ENCODE measurements around the gene PDIK1L.

PDIK1L gene

GRCh38 chr1:26111530-26112406 lies at the start of gene PDIK1L:
Gene PDIK1L, plus strand, starts transcription at chr1:26111824. Its CDS starts 2,485 bp downstream, at chr1:26114309.
- DNase-seq (ENCODE audit: low spot score), result peak; percentile 93

DNA sequence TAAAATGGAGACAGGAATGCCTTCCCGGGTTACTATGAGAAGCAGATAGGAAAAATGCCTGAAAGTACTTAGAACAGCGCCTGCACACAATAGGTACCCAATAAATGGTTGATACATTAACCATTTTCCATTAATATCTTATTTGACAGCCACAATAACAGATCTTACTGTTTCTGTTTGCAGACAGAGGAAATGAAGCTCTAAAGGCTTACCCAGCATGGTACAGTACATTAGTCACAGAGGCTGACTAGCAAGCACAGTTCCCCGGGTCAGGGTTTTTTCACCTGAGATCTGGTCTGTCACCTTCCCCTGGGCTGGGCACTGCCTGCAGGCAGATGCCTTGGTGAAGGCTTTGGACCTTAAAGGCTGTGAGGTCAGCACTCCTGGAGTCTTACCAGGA lies 47.1 kb upstream of the PDIK1L start:
- no peak for DNase-seq (ENCODE audit: low spot score)

DNA sequence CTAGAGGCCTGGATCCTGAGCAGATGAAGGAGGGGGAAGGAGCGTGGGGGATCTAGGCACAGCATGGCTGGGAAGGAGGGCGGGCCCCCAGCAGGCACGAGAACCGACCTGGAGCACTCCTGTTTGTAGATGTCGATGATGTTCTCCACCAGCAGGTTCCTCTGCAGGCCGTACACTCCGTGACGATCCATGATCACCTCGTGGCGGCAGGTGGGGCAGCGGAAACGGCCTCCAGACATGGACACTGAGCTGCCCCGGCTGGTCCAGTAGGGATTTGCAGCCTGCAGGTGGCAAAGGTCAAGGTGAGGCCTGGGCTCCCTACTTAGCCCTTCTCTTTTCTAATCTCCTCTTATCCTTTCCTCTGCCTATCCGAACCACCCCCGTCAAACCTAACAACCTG lies 45.5 kb upstream of the PDIK1L start:
- DNase-seq (ENCODE audit: low spot score), result no peak

- no peak for DNase-seq (ENCODE audit: low spot score)
Measured at GRCh38 chr1:26066857-26067256, 44.8 kb upstream of the PDIK1L start.

DNA sequence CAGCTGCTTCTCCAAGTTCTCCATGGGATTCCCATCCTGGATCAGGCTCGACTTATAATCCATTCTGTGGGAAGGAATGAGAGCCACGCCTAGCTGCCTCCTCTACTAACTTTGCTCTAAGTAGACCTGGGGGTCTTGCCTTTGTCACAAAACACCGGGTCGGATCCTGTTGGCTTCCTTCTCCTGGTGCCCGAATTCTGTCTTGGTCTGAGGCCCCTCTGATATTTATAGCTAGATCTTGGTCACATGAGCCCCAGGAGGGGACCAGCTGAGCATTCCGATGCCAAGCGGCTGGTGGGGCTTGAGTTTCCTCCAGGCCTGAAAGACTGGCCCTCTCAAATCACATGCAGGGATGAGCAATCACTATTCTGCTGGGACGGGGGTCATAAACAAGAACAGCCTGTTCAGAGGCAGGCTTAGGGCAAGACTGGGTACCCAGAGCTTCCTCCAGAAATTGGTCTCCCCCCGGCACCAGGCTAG lies 44.2 kb upstream of the PDIK1L start, which contains the start of gene TRIM63:
TSS of gene TRIM63 (minus strand) at position 199 of the 480 bp plus-strand sequence. CDS start at position 63, 136 bp downstream.
- DNase-seq (ENCODE audit: low spot score), result no peak

GRCh38 chr1:26069941-26070295 lies 41.7 kb upstream of the PDIK1L start:
- no peak for DNase-seq (ENCODE audit: low spot score)

- DNase-seq (ENCODE audit: low spot score), result no peak
Measured at GRCh38 chr1:26070296-26070962, 41.2 kb upstream of the PDIK1L start.

- DNase-seq (ENCODE audit: low spot score), result no peak
Measured at GRCh38 chr1:26070963-26071342, 40.7 kb upstream of the PDIK1L start.

DNA sequence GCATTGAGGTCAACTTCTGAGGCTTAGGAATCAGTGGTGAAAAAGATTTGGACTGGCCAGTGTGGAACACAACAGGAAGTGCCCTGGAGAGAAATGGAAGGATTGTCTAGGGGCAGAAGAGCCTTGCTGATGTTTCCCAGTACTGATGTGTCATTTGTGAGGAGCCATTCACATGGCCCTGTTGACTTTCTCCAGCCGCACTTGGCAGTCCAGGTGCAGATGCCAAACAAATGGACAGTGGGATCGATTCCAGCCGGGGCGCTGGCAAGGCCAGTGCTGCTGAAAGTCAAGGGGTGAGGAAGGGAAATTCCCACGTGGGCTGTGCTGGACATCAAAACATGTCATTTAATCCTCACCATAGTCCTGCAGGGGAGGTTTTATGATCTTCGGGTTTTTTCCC lies 39.3 kb upstream of the PDIK1L start:
- DNase-seq (ENCODE audit: low spot score), result no peak

GRCh38 chr1:26075421-26076144 lies 36.0 kb upstream of the PDIK1L start:
- DNase-seq (ENCODE audit: low spot score), result no peak

DNA sequence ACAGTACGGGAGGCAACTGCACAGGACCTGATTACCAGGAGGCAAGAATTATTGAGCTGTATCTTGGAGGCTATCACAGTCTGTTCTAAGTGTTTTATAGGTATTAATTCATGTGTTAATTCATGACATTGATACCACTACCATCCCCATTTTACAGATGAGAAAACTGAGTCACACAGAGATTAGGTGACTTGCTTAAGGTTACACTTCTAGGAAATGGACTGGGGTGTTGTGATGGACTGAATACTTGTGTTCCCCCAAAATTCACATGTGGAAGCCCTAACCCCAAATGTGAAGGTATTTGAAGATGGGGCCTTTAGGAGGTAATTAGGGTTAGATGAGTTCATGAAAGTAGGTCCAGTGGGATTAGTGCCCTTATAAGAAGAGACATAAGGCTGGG lies 34.1 kb upstream of the PDIK1L start:
- no peak for DNase-seq (ENCODE audit: low spot score)

- DNase-seq (ENCODE audit: low spot score), result no peak
Measured at GRCh38 chr1:26078286-26079177, 33.1 kb upstream of the PDIK1L start.

DNA sequence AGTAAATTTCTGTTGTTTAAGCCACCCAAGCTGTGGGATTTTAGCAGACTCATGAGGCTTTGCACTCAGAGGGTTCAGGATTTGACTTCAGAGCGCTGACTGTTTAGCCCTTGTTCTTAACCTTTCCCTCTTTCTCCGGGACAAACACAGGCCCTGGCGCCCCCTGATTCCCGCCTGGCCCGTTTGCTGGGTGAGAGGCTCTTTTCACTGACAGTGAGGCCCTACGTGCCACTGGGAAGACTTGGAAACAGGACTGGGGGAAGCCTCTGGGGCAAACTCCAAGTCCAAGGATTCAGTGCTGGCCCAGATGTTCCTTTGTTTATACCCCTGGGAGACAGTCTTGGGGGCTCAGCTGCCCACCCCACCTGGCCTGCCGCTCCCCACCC lies 32.5 kb upstream of the PDIK1L start:
- DNase-seq (ENCODE audit: low spot score), result no peak

DNA sequence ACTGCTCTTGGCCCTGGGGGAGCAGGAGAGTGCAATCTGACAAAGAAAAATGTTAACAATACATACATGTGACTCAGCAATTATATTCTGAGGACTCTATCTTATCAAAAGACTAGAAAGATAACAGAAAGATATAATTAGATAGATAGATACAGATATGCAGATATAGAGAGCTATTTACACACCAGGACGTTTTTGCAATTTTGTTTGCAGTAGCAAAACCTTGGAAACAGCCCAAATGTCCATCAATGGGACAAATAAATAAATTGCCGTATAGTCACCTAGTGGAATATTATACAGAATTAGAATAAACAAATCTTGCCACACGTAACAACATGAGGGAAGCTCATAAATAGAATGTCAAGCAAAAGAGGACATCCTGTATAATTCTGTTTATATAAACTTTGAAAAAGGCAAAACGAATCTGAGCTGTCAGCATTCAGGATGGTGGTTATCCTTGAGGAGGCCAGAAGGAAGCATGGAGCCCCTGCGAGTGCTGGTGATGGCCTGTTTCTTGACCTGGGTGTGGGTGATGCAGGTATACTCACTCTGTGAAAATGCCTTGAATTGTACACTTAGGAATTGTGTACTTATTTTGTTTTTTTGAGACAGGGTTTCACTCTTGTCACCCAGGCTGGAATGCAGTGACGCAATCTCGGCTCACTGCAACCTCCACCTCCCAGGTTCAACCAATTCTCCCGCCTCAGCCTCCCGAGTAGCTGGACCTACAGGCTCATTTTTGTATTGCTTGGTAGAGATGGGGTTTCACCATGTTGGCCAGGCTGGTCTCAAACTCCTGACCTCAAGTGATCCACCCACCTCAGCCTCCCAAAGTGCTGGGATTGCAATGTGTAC lies 31.4 kb upstream of the PDIK1L start:
- no peak for DNase-seq (ENCODE audit: low spot score)

GRCh38 chr1:26081267-26082019 lies 30.2 kb upstream of the PDIK1L start:
- no peak for DNase-seq (ENCODE audit: low spot score)

- no peak for DNase-seq (ENCODE audit: low spot score)
Measured at GRCh38 chr1:26082020-26082350, 29.6 kb upstream of the PDIK1L start.

GRCh38 chr1:26083208-26083607 lies 28.4 kb upstream of the PDIK1L start:
- DNase-seq (ENCODE audit: low spot score), result no peak

GRCh38 chr1:26084091-26084561 lies 27.5 kb upstream of the PDIK1L start:
- DNase-seq (ENCODE audit: low spot score), result no peak

GRCh38 chr1:26084844-26085243 lies 26.8 kb upstream of the PDIK1L start:
- no peak for DNase-seq (ENCODE audit: low spot score)

- DNase-seq (ENCODE audit: low spot score), result no peak
Measured at GRCh38 chr1:26089125-26089524, 22.5 kb upstream of the PDIK1L start.

All from germinal center (tissue), 1 donor.